Renal cortex interstitium (tissue), 3 donors: Measurements from ENCODE around the gene GPR37. TPM values are rescaled to one million over a fixed set of nuclear protein-coding genes. Genes with fewer than 3 reads are reported as not detected.

Experiments used
- polyA plus RNA-seq, 3 donors: library from polyadenylated mRNA; unstranded; fragments of 120-200 nt; gene quantifications; one replicate each; pipeline ENCODE4 v1.2.1, GENCODE V29; 2013; ENCODE audit not compliant: insufficient read length in 3 of 3

Gene GPR37
- polyA plus RNA-seq, 3 donors: 1.0 to 2.0 (median 1.2) TPM

Other genes with a start within 250 kb of the GPR37 start
- 10 to 100 TPM; 33.2 to 50.8 (median 39.8) TPM for gene POT1, start 164.0 kb upstream of the GPR37 start, polyA plus RNA-seq